ENCODE results near the gene ACOT7.

The ACOT7 gene

DNA sequence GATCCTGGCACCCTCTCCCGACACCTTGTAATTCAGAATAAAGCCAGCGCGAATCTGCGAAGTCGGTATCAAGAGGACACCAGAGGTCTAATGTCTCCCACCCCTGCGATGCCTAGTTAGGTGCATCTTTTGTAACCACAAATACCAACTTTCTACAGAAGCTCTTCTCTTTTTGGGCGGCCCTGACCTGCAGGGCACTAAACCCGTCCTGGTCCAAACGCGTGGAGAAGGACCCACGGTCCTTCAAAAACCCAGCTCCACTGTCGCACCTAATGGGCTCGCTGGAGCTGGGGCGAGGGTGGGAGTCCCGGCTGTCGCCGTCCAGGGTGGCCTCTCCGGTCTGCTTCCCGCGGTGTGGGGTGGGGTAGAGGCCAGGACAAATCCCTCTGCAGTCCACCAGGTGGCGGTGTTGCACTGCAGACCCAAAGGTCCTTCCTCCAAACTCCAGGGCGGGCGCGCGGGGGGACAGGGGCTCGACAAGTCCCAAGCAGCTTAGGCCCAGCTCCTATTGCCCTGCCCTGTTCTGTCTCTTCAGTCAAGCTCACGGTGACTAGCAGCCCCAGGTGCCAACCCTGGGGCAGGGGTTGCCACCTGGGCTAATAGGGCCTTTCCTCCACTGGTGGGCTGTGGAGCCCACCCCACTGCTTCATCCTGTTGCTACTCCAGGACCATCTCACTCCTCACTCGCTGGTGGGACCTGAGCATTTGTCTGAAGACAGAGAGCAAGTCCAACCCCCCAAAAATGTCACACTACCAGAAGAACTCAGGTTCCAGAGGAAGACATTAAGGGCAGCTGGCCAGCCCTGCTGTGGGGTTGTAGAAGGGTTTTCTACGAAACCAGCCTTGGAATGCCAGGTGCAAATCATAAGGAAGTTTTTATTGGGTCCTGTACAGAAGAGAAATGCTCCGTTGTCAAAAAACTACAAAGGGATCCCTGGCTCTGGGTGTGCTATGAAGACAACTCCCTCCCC lies 146.8 kb downstream of the ACOT7 start:
- H3K27me3 ChIP-seq (ENCODE audit: control insufficient read depth in 1 of 2, insufficient read depth in 2 of 2, low read length in 2 of 2) = peaks cover 27 to 74% of the 10 kb centered on the region in 2 donors
- no peak overlapping the region for H3K27ac ChIP-seq (ENCODE audit: low read depth, low read length)
- H3K36me3 ChIP-seq (ENCODE audit: insufficient read depth, low read length) = no peaks in the 10 kb centered on the region
- no peak overlapping the region for H3K9ac ChIP-seq (ENCODE audit: low read length)
- no peak overlapping the region for H3K4me3 ChIP-seq (ENCODE audit: low read depth in 1 of 2, low read length in 2 of 2)
- no peaks in the 10 kb centered on the region for H3K4me1 ChIP-seq (ENCODE audit: insufficient read depth, low read length)
- H3K9me3 ChIP-seq (ENCODE audit: low read length) = no peaks in the 10 kb centered on the region

GRCh38 chr1:6245869-6246496 lies 147.6 kb downstream of the ACOT7 start:
- Histone ChIP-seq H3K4me1 (ENCODE audit: insufficient read depth, low read length) (no peaks in the 10 kb centered on the region), H3K36me3 (ENCODE audit: insufficient read depth, low read length) (no peaks in the 10 kb centered on the region), H3K9ac (ENCODE audit: low read length) (no peak overlapping the region), H3K27ac (ENCODE audit: low read depth, low read length) (no peak overlapping the region), H3K9me3 (ENCODE audit: low read length) (no peaks in the 10 kb centered on the region), H3K4me3 (ENCODE audit: low read depth in 1 of 2, low read length in 2 of 2) (no peak overlapping the region), H3K27me3 (ENCODE audit: control insufficient read depth in 1 of 2, insufficient read depth in 2 of 2, low read length in 2 of 2) (peaks cover 35 to 82% of the 10 kb centered on the region in 2 donors)

- H3K36me3 ChIP-seq (ENCODE audit: insufficient read depth, low read length) = no peaks in the 10 kb centered on the region
- no peak overlapping the region for H3K9ac ChIP-seq (ENCODE audit: low read length)
- no peaks in the 10 kb centered on the region for H3K9me3 ChIP-seq (ENCODE audit: low read length)
- peaks cover 41 to 89% of the 10 kb centered on the region in 2 donors for H3K27me3 ChIP-seq (ENCODE audit: control insufficient read depth in 1 of 2, insufficient read depth in 2 of 2, low read length in 2 of 2)
- H3K4me3 ChIP-seq (ENCODE audit: low read depth in 1 of 2, low read length in 2 of 2) = no peak overlapping the region
- H3K27ac ChIP-seq (ENCODE audit: low read depth, low read length) = no peak overlapping the region
- no peaks in the 10 kb centered on the region for H3K4me1 ChIP-seq (ENCODE audit: insufficient read depth, low read length)
Observed at GRCh38 chr1:6245086-6245868, 148.3 kb downstream of the ACOT7 start.

DNA sequence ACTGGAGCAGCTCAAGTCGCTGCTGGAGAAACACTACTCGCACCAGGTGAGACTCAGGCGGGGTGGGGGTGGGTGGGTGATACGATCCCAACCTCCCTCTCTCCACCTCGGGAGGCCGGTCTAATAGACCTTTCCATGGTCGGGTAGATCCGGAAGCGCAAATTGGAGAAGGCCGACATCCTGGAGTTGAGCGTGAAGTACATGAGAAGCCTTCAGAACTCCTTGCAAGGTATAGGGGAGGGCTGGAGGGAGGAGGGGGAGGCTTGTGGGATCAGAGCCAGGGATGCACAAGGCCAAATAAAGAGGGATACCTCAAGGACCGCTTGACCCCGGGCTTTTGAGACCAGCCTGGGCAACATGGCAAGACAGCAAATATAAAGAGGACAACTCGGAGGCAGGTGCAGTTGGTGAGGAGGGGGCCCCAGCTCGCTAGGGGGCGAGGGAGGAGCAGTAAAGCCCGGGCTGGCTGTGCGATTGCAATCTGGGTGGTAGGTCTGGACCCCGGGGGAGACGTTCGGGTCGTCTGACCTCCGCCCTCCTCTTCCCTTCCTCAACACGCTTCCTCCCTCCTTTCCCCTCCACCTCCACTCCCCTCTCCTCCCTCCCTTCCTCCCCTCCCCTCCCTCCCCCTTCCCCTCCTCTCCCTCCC lies 149.0 kb downstream of the ACOT7 start:
- Histone ChIP-seq H3K36me3 (ENCODE audit: insufficient read depth, low read length) (no peaks in the 10 kb centered on the region), H3K4me3 (ENCODE audit: low read depth in 1 of 2, low read length in 2 of 2) (no peak overlapping the region), H3K9ac (ENCODE audit: low read length) (no peak overlapping the region), H3K4me1 (ENCODE audit: insufficient read depth, low read length) (no peaks in the 10 kb centered on the region), H3K27ac (ENCODE audit: low read depth, low read length) (no peak overlapping the region), H3K27me3 (ENCODE audit: control insufficient read depth in 1 of 2, insufficient read depth in 2 of 2, low read length in 2 of 2) (peaks cover 46 to 89% of the 10 kb centered on the region in 2 donors), H3K9me3 (ENCODE audit: low read length) (no peaks in the 10 kb centered on the region)

GRCh38 chr1:6243993-6244392 lies 149.6 kb downstream of the ACOT7 start, which contains the start of gene HES3:
HES3 (plus strand) TSS chr1:6244179; CDS start chr1:6244366, 187 bp downstream.
- Histone ChIP-seq H3K9me3 (ENCODE audit: low read length) (no peaks in the 10 kb centered on the region), H3K36me3 (ENCODE audit: insufficient read depth, low read length) (no peaks in the 10 kb centered on the region), H3K4me1 (ENCODE audit: insufficient read depth, low read length) (no peaks in the 10 kb centered on the region), H3K27ac (ENCODE audit: low read depth, low read length) (no peak within 1 kb of the TSS), H3K9ac (ENCODE audit: low read length) (no peak within 1 kb of the TSS), H3K27me3 (ENCODE audit: control insufficient read depth in 1 of 2, insufficient read depth in 2 of 2, low read length in 2 of 2) (peaks cover 51 to 91% of the 10 kb centered on the region in 2 donors), H3K4me3 (ENCODE audit: low read depth in 1 of 2, low read length in 2 of 2) (no peak within 1 kb of the TSS)

DNA sequence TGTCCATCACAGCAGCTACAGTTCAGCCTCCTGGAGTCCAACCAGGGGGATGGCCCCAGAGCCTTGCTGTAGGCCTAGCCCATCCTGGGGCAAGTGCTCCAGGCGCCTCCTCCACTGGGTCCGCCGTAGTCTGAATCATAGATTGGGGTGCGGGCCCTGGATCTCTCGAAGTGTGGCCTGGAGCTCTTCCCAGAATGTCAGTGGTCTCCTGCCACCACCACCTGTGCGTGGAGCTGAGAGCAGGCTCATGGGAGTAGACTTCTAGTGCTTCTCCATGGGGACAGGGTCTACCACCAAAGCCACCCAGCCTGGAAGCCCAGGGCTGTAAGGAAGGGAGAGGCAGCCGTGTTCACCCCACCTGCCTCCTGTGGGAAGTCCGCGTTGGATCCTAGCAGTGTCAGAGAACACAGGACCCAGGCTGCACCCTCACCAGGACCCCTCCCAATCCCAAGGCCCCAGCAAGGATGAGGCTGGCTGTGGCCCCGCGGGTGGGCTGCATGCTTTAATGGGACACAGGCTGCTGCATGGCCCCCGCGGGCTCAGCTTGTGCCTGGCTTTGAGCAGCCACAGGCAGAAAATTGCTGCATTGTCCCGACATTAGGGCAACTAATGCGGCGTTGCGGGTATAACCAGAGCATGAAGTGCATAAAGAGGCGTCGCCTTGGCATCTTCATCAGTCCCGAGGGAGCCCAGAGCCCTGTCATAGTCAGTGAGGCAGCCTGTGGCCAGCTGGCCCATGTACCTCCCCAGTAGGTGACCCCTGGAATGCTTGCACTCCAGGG lies 150.3 kb downstream of the ACOT7 start:
- Histone ChIP-seq H3K9ac (ENCODE audit: low read length) (no peak overlapping the region), H3K36me3 (ENCODE audit: insufficient read depth, low read length) (no peaks in the 10 kb centered on the region), H3K4me3 (ENCODE audit: low read depth in 1 of 2, low read length in 2 of 2) (no peak overlapping the region), H3K4me1 (ENCODE audit: insufficient read depth, low read length) (no peaks in the 10 kb centered on the region), H3K9me3 (ENCODE audit: low read length) (no peaks in the 10 kb centered on the region), H3K27ac (ENCODE audit: low read depth, low read length) (no peak overlapping the region), H3K27me3 (ENCODE audit: control insufficient read depth in 1 of 2, insufficient read depth in 2 of 2, low read length in 2 of 2) (peaks cover 54 to 84% of the 10 kb centered on the region in 2 donors)

GRCh38 chr1:6241887-6242740 lies 151.5 kb downstream of the ACOT7 start:
- H3K27ac ChIP-seq (ENCODE audit: low read depth, low read length) = no peak overlapping the region
- H3K4me1 ChIP-seq (ENCODE audit: insufficient read depth, low read length) = no peaks in the 10 kb centered on the region
- H3K9ac ChIP-seq (ENCODE audit: low read length) = no peak overlapping the region
- H3K36me3 ChIP-seq (ENCODE audit: insufficient read depth, low read length) = no peaks in the 10 kb centered on the region
- no peaks in the 10 kb centered on the region for H3K9me3 ChIP-seq (ENCODE audit: low read length)
- no peak overlapping the region for H3K4me3 ChIP-seq (ENCODE audit: low read depth in 1 of 2, low read length in 2 of 2)
- peaks cover 55 to 73% of the 10 kb centered on the region in 2 donors for H3K27me3 ChIP-seq (ENCODE audit: control insufficient read depth in 1 of 2, insufficient read depth in 2 of 2, low read length in 2 of 2)

DNA sequence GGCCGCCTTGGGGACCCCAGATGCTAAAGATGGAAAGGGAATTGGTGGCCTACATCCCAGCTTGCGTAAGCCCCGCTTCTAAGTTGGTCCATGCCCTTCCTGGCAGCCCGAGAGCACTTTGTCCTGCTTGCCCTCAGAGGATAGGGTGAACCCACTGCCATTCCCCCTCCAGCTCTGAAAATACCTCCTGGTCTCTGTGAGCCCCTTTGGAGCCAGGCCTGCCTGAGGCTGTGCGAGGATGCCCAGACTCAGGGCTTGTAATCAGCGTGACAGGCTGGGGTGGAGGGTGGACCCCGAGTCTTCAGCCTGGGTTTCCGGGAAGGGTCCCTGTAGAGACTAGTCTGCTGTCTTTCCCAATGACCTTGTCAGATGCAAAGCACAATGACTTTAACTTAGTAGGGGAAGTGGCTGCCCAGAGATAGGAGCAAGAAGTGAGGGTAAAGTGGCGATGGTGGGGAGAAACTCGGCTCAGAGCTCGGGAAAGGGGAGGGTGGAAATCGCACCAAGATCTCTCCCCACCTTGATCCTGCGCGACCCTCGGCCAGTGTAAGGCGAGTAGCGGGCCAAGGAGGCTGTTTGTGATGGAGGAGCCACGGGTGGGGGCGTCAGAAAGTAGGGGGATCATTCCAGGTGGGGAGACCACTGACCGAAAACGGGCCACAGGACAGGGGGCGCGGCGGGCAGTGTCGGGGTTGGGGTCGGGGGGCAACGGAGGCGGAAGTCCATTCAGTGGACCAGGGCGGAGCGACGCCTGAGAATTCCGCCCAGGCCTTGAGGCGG lies 152.3 kb downstream of the ACOT7 start:
- Histone ChIP-seq H3K9me3 (ENCODE audit: low read length) (no peaks in the 10 kb centered on the region), H3K27ac (ENCODE audit: low read depth, low read length) (no peak overlapping the region), H3K4me1 (ENCODE audit: insufficient read depth, low read length) (no peaks in the 10 kb centered on the region), H3K9ac (ENCODE audit: low read length) (no peak overlapping the region), H3K27me3 (ENCODE audit: control insufficient read depth in 1 of 2, insufficient read depth in 2 of 2, low read length in 2 of 2) (peaks cover 52 to 65% of the 10 kb centered on the region in 2 donors), H3K4me3 (ENCODE audit: low read depth in 1 of 2, low read length in 2 of 2) (no peak overlapping the region), H3K36me3 (ENCODE audit: insufficient read depth, low read length) (no peaks in the 10 kb centered on the region)

- H3K4me1 ChIP-seq (ENCODE audit: insufficient read depth, low read length) = peaks cover under 1% of the 10 kb centered on the region
- H3K9me3 ChIP-seq (ENCODE audit: low read length) = no peaks in the 10 kb centered on the region
- no peak overlapping the region for H3K27ac ChIP-seq (ENCODE audit: low read depth, low read length)
- H3K27me3 ChIP-seq (ENCODE audit: control insufficient read depth in 1 of 2, insufficient read depth in 2 of 2, low read length in 2 of 2) = peaks cover 45 to 53% of the 10 kb centered on the region in 2 donors
- H3K36me3 ChIP-seq (ENCODE audit: insufficient read depth, low read length) = no peaks in the 10 kb centered on the region
- no peak overlapping the region for H3K9ac ChIP-seq (ENCODE audit: low read length)
- H3K4me3 ChIP-seq (ENCODE audit: low read depth in 1 of 2, low read length in 2 of 2) = no peak overlapping the region
Observed at GRCh38 chr1:6239950-6240768, 153.4 kb downstream of the ACOT7 start.
